HG03378 (cell line): ENCODE data around the gene UGT3A2.
"Not testable (repeated sequence)": the region's sequence is repeated elsewhere in the genome, so short reads cannot be mapped to it uniquely, and the experiment has no call there.

Experiments
- ATAC-seq: cut with Tn5 transposase; IDR thresholded peaks from one replicate; pipeline ENCODE4 v1.9.1; 2021; ENCODE audit warnings: mild to moderate bottlenecking, moderate library complexity; ENCODE audit not compliant: unreplicated experiment

The UGT3A2 gene

GRCh38 chr5:36055984-36056383 is 10.7 kb downstream of the UGT3A2 start:
- no peak for ATAC-seq

GRCh38 chr5:36054647-36055046 is 12.0 kb downstream of the UGT3A2 start:
- ATAC-seq, result no peak

GRCh38 chr5:36052538-36052937 is 14.1 kb downstream of the UGT3A2 start:
- ATAC-seq, result no peak

GRCh38 chr5:36049949-36050348 is 16.7 kb downstream of the UGT3A2 start:
- no peak for ATAC-seq

GRCh38 chr5:36047384-36048160 is 19.1 kb downstream of the UGT3A2 start:
- no peak for ATAC-seq

GRCh38 chr5:36045895-36046294 is 20.8 kb downstream of the UGT3A2 start:
- no peak for ATAC-seq

- no peak for ATAC-seq
Measured at GRCh38 chr5:36041537-36041845, 25.2 kb downstream of the UGT3A2 start.

- ATAC-seq, result no peak
Measured at GRCh38 chr5:36040651-36041536, 25.8 kb downstream of the UGT3A2 start.

GRCh38 chr5:36035696-36036095 is 31.0 kb downstream of the UGT3A2 start:
- ATAC-seq, result no peak

- ATAC-seq, result not testable (repeated sequence)
Measured at GRCh38 chr5:36034536-36035134, 32.0 kb downstream of the UGT3A2 start.

- no peak for ATAC-seq
Measured at GRCh38 chr5:36033486-36033885, 33.2 kb downstream of the UGT3A2 start.

- no peak for ATAC-seq
Measured at GRCh38 chr5:36033047-36033446, 33.6 kb downstream of the UGT3A2 start.

- no peak for ATAC-seq
Measured at GRCh38 chr5:36031223-36031622, 35.5 kb downstream of the UGT3A2 start.

- no peak for ATAC-seq
Measured at GRCh38 chr5:36029914-36030313, 36.8 kb downstream of the UGT3A2 start.

- no peak for ATAC-seq
Measured at GRCh38 chr5:36028816-36029465, 37.7 kb downstream of the UGT3A2 start.

GRCh38 chr5:36027711-36028110 is 39.0 kb downstream of the UGT3A2 start:
- ATAC-seq, result no peak

- no peak for ATAC-seq
Measured at GRCh38 chr5:36026706-36027465, 39.8 kb downstream of the UGT3A2 start.

GRCh38 chr5:36022246-36022645 is 44.4 kb downstream of the UGT3A2 start:
- ATAC-seq, result not testable (repeated sequence)

GRCh38 chr5:36019584-36019983 is 47.1 kb downstream of the UGT3A2 start:
- not testable (repeated sequence) for ATAC-seq

- ATAC-seq, result no peak
Measured at GRCh38 chr5:36017622-36018021, 49.1 kb downstream of the UGT3A2 start.
